Naive thymus-derived CD8-positive, alpha-beta T cell (primary cell): ENCODE data around the gene MRPL33. TPM values are rescaled to one million over a fixed set of nuclear protein-coding genes. Genes with fewer than 3 reads are reported as not detected.
"Not testable (repeated sequence)": the region's sequence is repeated elsewhere in the genome, so short reads cannot be mapped to it uniquely, and the experiment has no call there.

ENCODE experiments used
- ATAC-seq, 2 donors: fragments of 150-1000 bp; cut with Tn5 transposase in 1 of 2; sonication (Bioruptor Pico), chemical (Tn5 transposase) in 1 of 2; 1 replicate in 1 of 2; 2 replicates in 1 of 2; pipeline ENCODE4 v1.10.0; 2021; ENCODE audit warnings: mild to moderate bottlenecking in 2 of 2, moderate library complexity in 2 of 2
- POLR2A ChIA-PET: fragments of 350-600 bp; sonication (Branson Sonifier 250); formaldehyde crosslinking; loops from one replicate; lab custom pipeline; 2021; ENCODE audit warnings: antibody characterized with exemption; lab: Charles Lee
- DNase-seq, 10 donors: peaks; one replicate each; pipeline versions ENCODE4 v3.0.0 to v3.0.0-alpha.2; 2020 to 2022
- H3K27ac Mint-ChIP-seq, 10 donors: one replicate each; pipeline ENCODE4 v1.8.0; 2020 to 2022; ENCODE audit warnings: mild to moderate bottlenecking in 10 of 10, mixed read lengths in 10 of 10, moderate library complexity in 4 of 10, inconsistent platforms in 1 of 10
- H3K27me3 Mint-ChIP-seq, 5 donors: one replicate each; pipeline ENCODE4 v1.8.0; 2021 to 2022; ENCODE audit warnings: mixed read lengths in 5 of 5
- H3K36me3 Mint-ChIP-seq, 3 donors: one replicate each; pipeline ENCODE4 v1.8.0; 2020 to 2022; ENCODE audit warnings: mixed read lengths in 3 of 3, mild to moderate bottlenecking in 2 of 3, inconsistent platforms in 1 of 3
- H3K4me1 Mint-ChIP-seq, 4 donors: one replicate each; pipeline ENCODE4 v1.8.0; 2021 to 2022; ENCODE audit warnings: mixed read lengths in 4 of 4
- H3K4me3 Mint-ChIP-seq, 10 donors: one replicate each; pipeline ENCODE4 v1.8.0; 2020 to 2022; ENCODE audit warnings: mild to moderate bottlenecking in 10 of 10, mixed read lengths in 10 of 10, moderate library complexity in 6 of 10, inconsistent platforms in 1 of 10
- H3K9me3 Mint-ChIP-seq, 9 donors: one replicate each; pipeline ENCODE4 v1.8.0; 2020 to 2022; ENCODE audit warnings: mixed read lengths in 9 of 9, mild to moderate bottlenecking in 3 of 9, inconsistent platforms in 1 of 9, moderate library complexity in 1 of 9
- polyA plus RNA-seq, 3 donors: library from polyadenylated mRNA; unstranded; fragments of 300-500 nt; fragmentation: Illumina TruSeq; gene quantifications; one replicate each; pipeline ENCODE4 v1.2.3, GENCODE V29; 2021
- total RNA-seq, 8 experiments: library from RNA in 2 of 8; stranded (reverse) in 2 of 8; gene quantifications; one replicate each; pipeline ENCODE4 v1.2.3 and lab custom pipeline; 2021 to 2026

Gene MRPL33
- total and polyA plus RNA-seq, 5 experiments from 2014 or later = 34.4 to 245 (median 196) TPM

- no peaks in the 10 kb centered on the region for H3K27me3 Mint-ChIP-seq
- H3K4me3 Mint-ChIP-seq = peak overlapping the region in 5 of 10 donors; percentile 5 to 78 (median 38)
- H3K4me1 Mint-ChIP-seq = peaks cover 7 to 18% (median 14%) of the 10 kb centered on the region in 4 donors
- no peaks in the 10 kb centered on the region for H3K36me3 Mint-ChIP-seq
- H3K27ac Mint-ChIP-seq = peak overlapping the region in 3 of 10 donors; percentile 21 to 72 (median 44)
- H3K9me3 Mint-ChIP-seq = peaks cover 0 to 2% (median 0%) of the 10 kb centered on the region in 9 donors
- ATAC-seq = no peak
- DNase-seq = no peak
- POLR2A ChIA-PET = interaction anchor here (0.5 kb wide), 1 partner anchor 184 kb away, joined by 5 read pairs; no protein-coding TSS in a partner anchor
These were observed 37.2 kb upstream of the MRPL33 start for GRCh38 chr2:27734305-27734704.

- Mint-ChIP-seq H3K4me1 (peaks cover 5 to 17% (median 14%) of the 10 kb centered on the region in 4 donors), H3K36me3 (no peaks in the 10 kb centered on the region), H3K27me3 (no peaks in the 10 kb centered on the region), H3K4me3 (peak overlapping the region; percentile 65 to 81 (median 78)), H3K9me3 (peaks cover 0 to 2% (median 0%) of the 10 kb centered on the region in 9 donors), H3K27ac (peak overlapping the region in 7 of 10 donors; percentile 10 to 83 (median 69))
- DNase-seq = peak in 9 of 10 donors; percentile 25 to 74 (median 53)
- ATAC-seq = peak; percentile 93 to 96
- POLR2A ChIA-PET = interaction anchor here (0.6 kb wide), 1 partner anchor 72 kb away, joined by 3 read pairs; the partner anchor contains the start of genes SLC4A1AP and SUPT7L
These were observed 36.1 kb upstream of the MRPL33 start for GRCh38 chr2:27735263-27735904.

GRCh38 chr2:27736031-27736889, 35.3 kb upstream of the MRPL33 start:
- Mint-ChIP-seq H3K4me1 (peaks cover 4 to 17% (median 14%) of the 10 kb centered on the region in 4 donors), H3K9me3 (peaks cover 0 to 2% (median 0%) of the 10 kb centered on the region in 9 donors), H3K4me3 (peak overlapping the region; percentile 52 to 78 (median 65)), H3K27me3 (no peaks in the 10 kb centered on the region), H3K36me3 (no peaks in the 10 kb centered on the region), H3K27ac (peak overlapping the region in 8 of 10 donors; percentile 4 to 74 (median 44))
- ATAC-seq = no peak
- no peak for DNase-seq
- POLR2A ChIA-PET = no interaction called here

GRCh38 chr2:27736890-27737204, 34.7 kb upstream of the MRPL33 start:
- peaks cover 4 to 17% (median 14%) of the 10 kb centered on the region in 4 donors for H3K4me1 Mint-ChIP-seq
- H3K4me3 Mint-ChIP-seq = peak overlapping the region in 7 of 10 donors; percentile 7 to 78 (median 50)
- ATAC-seq = no peak
- POLR2A ChIA-PET = no interaction called here
- H3K36me3 Mint-ChIP-seq = no peaks in the 10 kb centered on the region
- no peaks in the 10 kb centered on the region for H3K27me3 Mint-ChIP-seq
- H3K9me3 Mint-ChIP-seq = peaks cover 0 to 2% (median 0%) of the 10 kb centered on the region in 9 donors
- peak overlapping the region in 3 of 10 donors; percentile 41 to 65 (median 56) for H3K27ac Mint-ChIP-seq
- no peak for DNase-seq

GRCh38 chr2:27737676-27738348, 33.7 kb upstream of the MRPL33 start:
- no peaks in the 10 kb centered on the region for H3K36me3 Mint-ChIP-seq
- H3K4me3 Mint-ChIP-seq = no peak overlapping the region
- no peak overlapping the region for H3K27ac Mint-ChIP-seq
- no peak for ATAC-seq
- DNase-seq = no peak
- no peaks in the 10 kb centered on the region for H3K27me3 Mint-ChIP-seq
- peaks cover 0 to 2% (median 0%) of the 10 kb centered on the region in 9 donors for H3K9me3 Mint-ChIP-seq
- peaks cover 4 to 17% (median 14%) of the 10 kb centered on the region in 4 donors for H3K4me1 Mint-ChIP-seq
- POLR2A ChIA-PET = no interaction called here

- no peak overlapping the region for H3K27ac Mint-ChIP-seq
- peaks cover 0 to 2% (median 0%) of the 10 kb centered on the region in 9 donors for H3K9me3 Mint-ChIP-seq
- ATAC-seq (no peak), DNase-seq (no peak)
- POLR2A ChIA-PET = no interaction called here
- H3K4me3 Mint-ChIP-seq = no peak overlapping the region
- peaks cover 4 to 17% (median 14%) of the 10 kb centered on the region in 4 donors for H3K4me1 Mint-ChIP-seq
- H3K27me3 Mint-ChIP-seq = no peaks in the 10 kb centered on the region
- no peaks in the 10 kb centered on the region for H3K36me3 Mint-ChIP-seq
These were observed 33.0 kb upstream of the MRPL33 start for GRCh38 chr2:27738349-27739057.

GRCh38 chr2:27739058-27739373, 32.5 kb upstream of the MRPL33 start:
- no peaks in the 10 kb centered on the region for H3K36me3 Mint-ChIP-seq
- no peak for DNase-seq
- H3K9me3 Mint-ChIP-seq = peaks cover 0 to 2% (median 0%) of the 10 kb centered on the region in 9 donors
- no peak for ATAC-seq
- POLR2A ChIA-PET = no interaction called here
- no peak overlapping the region for H3K27ac Mint-ChIP-seq
- peaks cover 4 to 17% (median 14%) of the 10 kb centered on the region in 4 donors for H3K4me1 Mint-ChIP-seq
- peaks cover 0 to 1% (median 0%) of the 10 kb centered on the region in 5 donors for H3K27me3 Mint-ChIP-seq
- H3K4me3 Mint-ChIP-seq = no peak overlapping the region

- no peak overlapping the region for H3K27ac Mint-ChIP-seq
- no peak for DNase-seq
- peaks cover 0 to 3% (median 0%) of the 10 kb centered on the region in 9 donors for H3K9me3 Mint-ChIP-seq
- H3K27me3 Mint-ChIP-seq = peaks cover 0 to 3% (median 0%) of the 10 kb centered on the region in 5 donors
- POLR2A ChIA-PET = no interaction called here
- no peak for ATAC-seq
- H3K4me1 Mint-ChIP-seq = peaks cover 0 to 4% (median 0%) of the 10 kb centered on the region in 4 donors
- peaks cover 0 to 4% (median 0%) of the 10 kb centered on the region in 3 donors for H3K36me3 Mint-ChIP-seq
- H3K4me3 Mint-ChIP-seq = no peak overlapping the region
These were observed 29.8 kb upstream of the MRPL33 start for GRCh38 chr2:27741673-27742072.

GRCh38 chr2:27742571-27742970, 28.9 kb upstream of the MRPL33 start:
- peaks cover 0 to 4% (median 2%) of the 10 kb centered on the region in 5 donors for H3K27me3 Mint-ChIP-seq
- no peaks in the 10 kb centered on the region for H3K4me1 Mint-ChIP-seq
- POLR2A ChIA-PET = no interaction called here
- ATAC-seq = no peak
- no peak overlapping the region for H3K4me3 Mint-ChIP-seq
- peaks cover 0 to 4% (median 0%) of the 10 kb centered on the region in 3 donors for H3K36me3 Mint-ChIP-seq
- DNase-seq = no peak
- no peak overlapping the region for H3K27ac Mint-ChIP-seq
- peaks cover 0 to 3% (median 0%) of the 10 kb centered on the region in 9 donors for H3K9me3 Mint-ChIP-seq

GRCh38 chr2:27745494-27745893, 26.0 kb upstream of the MRPL33 start:
- POLR2A ChIA-PET, ATAC-seq, H3K4me3 Mint-ChIP-seq, H3K4me1 Mint-ChIP-seq, DNase-seq: not testable (repeated sequence)
- H3K36me3 Mint-ChIP-seq = peaks cover 0 to 19% (median 8%) of the 10 kb centered on the region in 3 donors
- peak overlapping the region in 1 of 10 donors; percentile 4 for H3K27ac Mint-ChIP-seq
- peaks cover 0 to 11% (median 5%) of the 10 kb centered on the region in 5 donors for H3K27me3 Mint-ChIP-seq
- peaks cover 6 to 21% (median 14%) of the 10 kb centered on the region in 9 donors for H3K9me3 Mint-ChIP-seq

GRCh38 chr2:27746325-27746724, 25.2 kb upstream of the MRPL33 start:
- no peak for DNase-seq
- H3K36me3 Mint-ChIP-seq = peaks cover 0 to 19% (median 8%) of the 10 kb centered on the region in 3 donors
- H3K4me1 Mint-ChIP-seq = no peaks in the 10 kb centered on the region
- peaks cover 0 to 11% (median 5%) of the 10 kb centered on the region in 5 donors for H3K27me3 Mint-ChIP-seq
- POLR2A ChIA-PET = no interaction called here
- peaks cover 6 to 21% (median 14%) of the 10 kb centered on the region in 9 donors for H3K9me3 Mint-ChIP-seq
- no peak overlapping the region for H3K4me3 Mint-ChIP-seq
- no peak overlapping the region for H3K27ac Mint-ChIP-seq
- no peak for ATAC-seq
